ENCODE measurements around the gene CDAN1.

The CDAN1 gene

DNA sequence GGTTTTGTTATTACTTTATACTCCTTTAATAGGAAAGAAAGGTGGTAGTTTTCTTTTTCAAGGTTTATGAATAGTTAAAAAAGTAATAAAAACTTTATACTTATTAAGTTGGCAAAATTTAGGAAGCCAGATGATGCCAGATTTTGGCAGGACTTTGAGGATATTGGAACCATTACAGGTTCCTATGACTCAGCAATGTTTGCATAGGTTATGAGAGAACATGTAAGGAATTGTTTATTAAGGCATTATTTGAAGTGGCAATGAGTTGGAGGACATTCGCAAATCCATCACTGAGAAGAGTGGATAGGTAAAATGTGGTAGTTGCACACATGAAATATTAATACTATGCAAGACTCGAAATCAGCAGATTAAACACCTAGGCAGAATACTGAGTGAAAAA, 29.9 kb downstream of the CDAN1 start:
- DNase-seq (no peak), ATAC-seq (no peak)

DNA sequence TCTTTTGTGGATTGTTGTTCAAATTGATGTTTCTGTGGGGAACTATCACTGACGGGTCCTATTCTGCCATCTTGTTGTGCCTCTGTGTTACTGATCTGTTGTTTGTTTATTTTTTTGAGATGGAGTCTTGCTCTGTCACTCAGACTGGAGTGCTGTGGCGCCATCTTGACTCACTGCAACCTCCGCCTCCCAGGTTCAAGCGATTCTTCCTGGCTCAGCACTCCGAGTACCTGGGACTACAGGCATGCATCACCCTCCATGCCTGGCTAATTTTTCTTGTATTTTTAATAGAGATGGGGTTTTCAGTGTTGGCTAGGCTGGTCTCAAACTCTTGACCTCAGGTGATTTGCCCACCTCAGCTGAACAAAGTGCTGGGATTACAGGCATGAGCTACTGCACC, 31.6 kb downstream of the CDAN1 start:
- no peak for DNase-seq
- ATAC-seq: no peak

DNA sequence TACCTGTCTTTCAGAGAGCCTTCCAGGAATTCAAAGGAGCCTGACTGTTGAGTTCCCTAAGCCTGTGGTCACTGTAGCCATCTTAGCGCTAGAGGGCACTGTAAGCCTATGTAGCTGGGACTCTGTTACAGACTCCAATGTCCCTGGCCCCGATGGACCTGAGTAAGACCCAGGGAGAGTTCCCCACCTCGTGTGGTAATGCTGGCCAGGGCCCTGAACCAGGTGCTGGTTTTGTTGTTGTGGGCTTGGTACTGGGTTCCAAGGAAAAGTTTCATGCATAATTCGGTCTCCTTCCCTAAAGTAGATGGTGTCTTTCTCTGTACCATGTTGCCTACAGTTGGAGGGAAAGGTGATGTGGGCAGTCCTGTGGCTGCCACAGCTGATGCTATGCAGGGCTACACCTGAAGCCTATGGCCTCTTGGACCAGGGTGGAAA, 32.4 kb downstream of the CDAN1 start:
- DNase-seq: peak; percentile 64
- ATAC-seq: peak; percentile 86

DNA sequence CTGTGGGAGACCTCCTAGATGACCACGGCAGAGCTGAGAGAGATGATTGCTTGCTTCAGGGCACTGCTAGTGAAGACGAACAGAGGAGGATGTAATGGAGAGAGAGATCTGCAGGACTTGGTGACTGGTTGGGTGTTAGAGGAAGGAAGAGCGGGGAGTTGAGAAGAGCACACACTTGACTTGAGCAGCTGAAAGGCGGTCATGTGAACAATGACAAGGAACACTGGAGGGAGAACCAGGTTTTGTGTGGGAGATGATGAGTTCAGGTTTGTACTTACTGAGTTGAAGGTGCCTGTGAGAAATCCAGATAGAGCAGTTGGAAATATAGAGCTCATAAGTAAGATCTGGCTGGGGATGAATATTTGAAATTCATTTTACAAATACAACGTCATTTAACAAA, 40.3 kb downstream of the CDAN1 start:
- ATAC-seq (no peak), DNase-seq (no peak)

DNA sequence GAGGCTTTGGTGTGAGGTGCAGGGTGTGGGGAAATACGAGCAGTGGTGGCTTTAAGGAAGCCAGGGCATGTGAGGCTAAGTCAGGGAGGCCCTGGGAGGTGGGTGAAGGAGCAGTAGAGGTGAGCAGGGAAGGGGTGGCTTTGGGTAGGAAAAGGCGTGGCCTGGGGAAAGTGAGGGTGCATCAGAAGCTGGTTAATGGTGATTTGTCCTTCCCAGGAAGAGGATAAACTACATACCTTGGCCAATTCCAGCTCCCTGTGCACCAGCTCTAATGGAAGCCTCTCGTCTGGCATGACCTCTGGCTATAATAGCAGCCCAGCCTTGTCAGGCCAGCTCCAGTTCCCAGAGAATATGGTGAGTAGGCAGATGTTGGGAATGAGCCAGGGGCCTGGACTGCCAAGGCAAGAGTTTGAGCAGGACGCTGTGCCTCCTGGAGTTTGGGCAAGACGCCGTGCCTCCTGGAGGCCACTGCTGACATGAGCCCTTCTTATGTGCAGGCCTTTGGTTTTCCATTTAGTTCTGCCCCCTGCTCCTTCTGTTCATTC, 41.3 kb downstream of the CDAN1 start:
- ATAC-seq: no peak
- no peak for DNase-seq

DNA sequence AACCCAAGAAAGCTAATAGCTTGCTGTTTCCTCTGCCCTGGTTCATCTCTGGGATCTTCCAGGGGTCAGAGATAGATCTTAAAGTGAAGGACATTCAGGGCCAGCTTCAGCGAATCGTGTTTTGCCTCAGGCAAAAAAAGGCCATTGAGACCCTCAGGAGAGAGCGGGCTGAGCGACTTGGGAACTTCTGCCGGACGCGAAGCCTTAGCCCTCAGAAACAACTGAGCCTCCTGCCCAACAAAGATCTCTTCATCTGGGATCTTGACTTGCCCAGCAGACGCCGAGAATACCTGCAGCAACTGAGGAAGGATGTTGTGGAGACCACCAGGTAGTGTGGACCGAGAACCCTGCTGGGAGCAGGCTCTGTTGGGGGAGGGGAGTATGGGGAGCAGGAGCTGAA, 42.5 kb downstream of the CDAN1 start:
- no peak for ATAC-seq
- no peak for DNase-seq

DNA sequence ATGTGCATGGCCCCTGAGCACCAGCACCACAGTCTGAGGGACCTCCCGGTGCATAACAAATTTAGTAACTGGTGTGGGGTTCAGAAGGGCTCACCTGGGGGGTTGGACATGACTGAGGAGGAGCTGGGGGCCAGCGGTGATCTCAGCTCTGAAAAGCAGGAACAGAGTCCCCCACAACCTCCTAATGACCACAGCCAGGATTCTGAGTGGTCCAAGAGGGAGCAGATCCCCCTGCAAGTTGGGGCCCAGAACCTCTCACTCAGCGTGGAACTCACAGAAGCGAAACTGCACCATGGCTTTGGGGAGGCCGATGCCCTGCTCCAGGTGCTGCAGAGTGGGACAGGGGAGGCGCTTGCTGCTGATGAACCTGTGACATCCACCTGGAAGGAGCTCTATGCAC, 43.0 kb downstream of the CDAN1 start:
- ATAC-seq: no peak
- DNase-seq: no peak

DNA sequence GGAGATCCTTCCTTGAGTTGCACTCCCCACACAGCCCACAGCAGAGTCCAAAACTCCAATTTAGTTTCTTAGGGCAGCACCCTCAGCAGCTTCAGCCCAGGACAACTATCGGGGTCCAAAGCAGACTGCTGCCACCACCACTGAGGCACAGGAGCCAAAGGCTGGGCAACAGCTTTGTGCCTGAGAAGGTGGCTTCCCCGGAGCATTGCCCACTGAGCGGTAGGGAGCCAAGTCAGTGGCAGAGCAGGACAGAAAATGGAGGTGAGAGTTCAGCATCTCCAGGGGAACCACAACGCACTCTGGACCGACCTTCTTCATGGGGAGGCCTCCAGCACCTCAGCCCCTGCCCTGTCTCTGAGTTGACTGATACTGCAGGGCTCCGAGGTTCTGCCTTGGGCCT, 43.4 kb downstream of the CDAN1 start:
- ATAC-seq (no peak), DNase-seq (no peak)

DNA sequence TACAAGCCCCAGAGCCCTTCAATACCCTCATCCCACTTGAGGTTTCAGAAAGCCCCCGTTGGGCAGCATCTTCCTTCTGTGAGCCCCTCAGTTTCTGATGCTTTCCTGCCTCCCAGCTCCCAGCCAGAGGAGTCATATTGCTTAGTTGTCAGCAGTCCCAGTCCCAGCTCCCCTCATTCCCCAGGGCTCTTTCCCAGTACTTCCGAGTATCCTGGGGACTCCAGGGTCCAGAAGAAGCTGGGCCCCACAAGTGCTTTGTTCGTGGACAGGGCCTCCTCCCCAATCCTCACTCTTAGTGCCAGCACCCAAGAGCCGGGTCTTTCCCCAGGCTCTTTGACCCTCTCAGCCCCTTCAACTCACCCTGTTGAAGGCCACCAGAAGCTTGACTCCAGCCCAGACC, 43.9 kb downstream of the CDAN1 start:
- ATAC-seq (no peak), DNase-seq (no peak)

DNA sequence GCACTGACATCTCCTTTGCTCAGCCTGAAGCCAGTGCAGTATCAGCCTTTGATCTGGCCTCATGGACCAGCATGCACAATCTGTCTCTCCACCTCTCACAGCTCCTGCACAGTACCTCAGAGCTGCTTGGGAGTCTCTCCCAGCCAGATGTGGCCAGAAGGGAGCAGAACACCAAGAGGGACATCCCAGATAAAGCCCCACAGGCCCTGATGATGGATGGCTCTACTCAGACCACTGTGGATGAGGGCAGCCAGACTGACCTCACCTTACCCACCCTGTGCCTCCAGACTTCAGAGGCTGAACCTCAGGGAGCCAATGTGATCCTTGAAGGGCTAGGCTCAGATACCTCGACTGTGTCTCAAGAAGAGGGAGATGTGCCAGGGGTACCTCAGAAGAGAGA, 44.4 kb downstream of the CDAN1 start:
- no peak for ATAC-seq
- no peak for DNase-seq

DNA sequence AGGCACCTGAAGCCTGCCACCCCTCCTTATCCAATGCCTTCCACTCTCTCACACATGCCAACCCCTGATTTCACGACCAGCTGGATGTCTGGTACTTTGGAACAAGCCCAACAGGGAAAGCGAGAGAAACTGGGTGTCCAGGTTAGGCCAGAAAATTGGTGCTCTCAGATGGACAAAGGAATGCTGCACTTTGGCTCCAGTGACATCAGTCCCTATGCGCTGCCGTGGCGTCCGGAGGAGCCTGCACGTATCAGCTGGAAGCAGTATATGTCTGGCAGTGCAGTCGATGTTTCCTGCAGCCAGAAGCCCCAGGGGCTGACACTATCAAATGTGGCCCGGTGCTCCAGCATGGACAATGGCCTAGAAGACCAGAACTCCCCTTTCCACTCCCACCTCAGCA, 45.2 kb downstream of the CDAN1 start:
- ATAC-seq (no peak), DNase-seq (no peak)

DNA sequence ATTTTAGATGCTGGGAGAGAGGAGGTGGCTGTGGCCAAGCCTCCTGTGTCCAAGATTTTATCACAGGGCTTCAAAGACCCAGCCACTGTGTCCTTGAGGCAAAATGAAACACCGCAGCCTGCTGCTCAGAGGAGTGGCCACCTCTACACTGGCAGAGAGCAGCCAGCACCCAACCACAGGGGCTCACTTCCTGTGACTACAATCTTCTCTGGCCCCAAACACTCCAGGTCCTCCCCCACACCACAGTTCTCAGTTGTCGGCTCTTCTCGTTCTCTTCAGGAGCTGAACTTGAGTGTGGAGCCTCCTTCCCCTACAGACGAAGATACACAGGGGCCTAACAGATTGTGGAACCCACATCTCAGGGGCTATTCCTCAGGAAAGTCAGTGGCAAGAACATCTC, 45.6 kb downstream of the CDAN1 start:
- ATAC-seq (peak; percentile 69), DNase-seq (peak; percentile 17)

DNA sequence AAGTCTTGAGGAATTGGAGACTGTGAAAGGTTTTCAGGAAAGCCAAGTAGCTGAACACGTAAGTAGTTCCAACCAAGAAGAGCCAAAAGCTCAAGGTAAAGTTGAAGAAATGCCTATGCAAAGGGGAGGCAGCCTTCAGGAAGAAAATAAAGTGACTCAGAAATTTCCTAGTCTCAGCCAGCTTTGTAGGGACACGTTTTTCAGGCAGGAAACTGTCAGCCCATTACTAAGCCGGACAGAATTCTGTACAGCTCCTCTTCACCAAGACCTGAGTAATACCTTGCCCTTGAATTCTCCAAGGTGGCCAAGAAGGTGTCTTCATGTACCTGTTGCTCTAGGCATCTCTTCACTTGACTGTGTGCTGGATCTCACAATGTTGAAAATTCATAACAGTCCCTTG, 48.6 kb downstream of the CDAN1 start:
- no peak for ATAC-seq
- no peak for DNase-seq

DNA sequence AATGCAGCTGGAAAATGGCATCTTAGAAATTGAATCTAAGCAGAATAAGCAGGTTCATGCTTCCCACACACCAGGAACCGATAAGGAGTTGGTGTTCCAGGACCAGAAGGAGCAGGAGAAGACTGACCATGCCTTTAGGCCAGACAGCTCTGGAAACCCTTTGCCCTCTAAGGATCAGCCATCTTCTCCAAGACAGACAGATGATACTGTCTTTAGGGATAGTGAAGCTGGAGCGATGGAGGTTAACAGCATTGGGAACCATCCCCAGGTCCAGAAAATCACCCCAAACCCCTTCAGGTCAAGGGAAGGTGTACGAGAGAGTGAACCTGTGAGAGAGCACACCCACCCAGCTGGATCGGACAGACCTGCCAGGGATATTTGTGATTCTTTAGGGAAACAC, 49.2 kb downstream of the CDAN1 start:
- ATAC-seq: no peak
- DNase-seq: no peak

DNA sequence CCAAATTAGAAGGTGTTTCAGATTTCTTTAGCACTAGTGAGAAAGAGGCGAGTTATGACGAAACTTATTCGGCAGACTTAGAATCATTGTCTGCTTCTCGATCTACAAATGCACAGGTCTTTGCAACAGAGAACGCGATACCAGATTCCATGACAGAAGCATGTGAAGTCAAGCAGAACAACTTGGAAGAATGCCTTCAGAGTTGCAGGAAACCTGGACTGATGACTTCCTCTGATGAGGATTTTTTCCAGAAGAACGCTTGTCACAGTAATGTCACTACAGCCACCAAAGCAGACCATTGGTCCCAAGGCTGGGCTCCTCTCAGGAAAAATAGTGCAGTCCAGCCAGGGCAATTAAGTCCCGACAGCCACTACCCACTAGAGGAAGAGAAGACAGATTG, 50.6 kb downstream of the CDAN1 start:
- DNase-seq: no peak
- ATAC-seq: no peak

DNA sequence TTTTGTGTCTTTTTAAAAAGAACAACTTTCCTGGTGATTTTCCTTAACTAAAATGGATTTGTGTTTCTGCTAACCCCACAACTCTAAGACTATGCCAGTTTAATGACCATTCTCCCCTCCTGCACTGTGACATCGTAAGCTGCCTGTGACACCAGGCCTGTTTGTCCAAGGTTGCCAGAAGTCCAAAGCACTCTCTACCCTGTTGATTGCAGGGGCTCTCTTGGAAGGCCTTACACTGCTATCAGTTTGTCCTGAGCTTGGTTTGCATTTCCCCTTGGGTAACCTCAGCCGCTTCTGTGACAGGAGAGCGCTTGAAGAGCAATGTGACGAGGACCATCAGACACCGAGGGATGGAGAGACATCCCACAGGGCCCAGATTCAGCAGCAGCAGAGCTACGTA, 55.8 kb downstream of the CDAN1 start:
- no peak for ATAC-seq
- no peak for DNase-seq

DNA sequence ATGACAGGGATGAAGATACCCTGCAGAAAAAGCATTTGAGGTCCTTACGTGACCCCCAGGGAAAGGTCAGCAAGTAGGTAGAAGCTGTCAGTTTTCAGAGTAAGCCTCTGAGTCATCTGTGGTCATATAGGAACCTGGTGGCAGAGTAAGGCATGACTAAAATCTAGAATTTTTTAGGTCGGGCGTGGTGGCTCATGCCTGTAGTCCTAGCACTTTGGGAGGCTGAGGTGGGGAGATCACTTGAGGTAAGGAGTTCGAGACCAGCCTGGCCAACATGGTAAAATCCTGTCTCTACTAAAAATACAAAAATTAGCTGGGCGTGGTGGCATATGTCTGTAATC, 56.8 kb downstream of the CDAN1 start:
- peak; percentile 56 for DNase-seq
- peak; percentile 94 for ATAC-seq

DNA sequence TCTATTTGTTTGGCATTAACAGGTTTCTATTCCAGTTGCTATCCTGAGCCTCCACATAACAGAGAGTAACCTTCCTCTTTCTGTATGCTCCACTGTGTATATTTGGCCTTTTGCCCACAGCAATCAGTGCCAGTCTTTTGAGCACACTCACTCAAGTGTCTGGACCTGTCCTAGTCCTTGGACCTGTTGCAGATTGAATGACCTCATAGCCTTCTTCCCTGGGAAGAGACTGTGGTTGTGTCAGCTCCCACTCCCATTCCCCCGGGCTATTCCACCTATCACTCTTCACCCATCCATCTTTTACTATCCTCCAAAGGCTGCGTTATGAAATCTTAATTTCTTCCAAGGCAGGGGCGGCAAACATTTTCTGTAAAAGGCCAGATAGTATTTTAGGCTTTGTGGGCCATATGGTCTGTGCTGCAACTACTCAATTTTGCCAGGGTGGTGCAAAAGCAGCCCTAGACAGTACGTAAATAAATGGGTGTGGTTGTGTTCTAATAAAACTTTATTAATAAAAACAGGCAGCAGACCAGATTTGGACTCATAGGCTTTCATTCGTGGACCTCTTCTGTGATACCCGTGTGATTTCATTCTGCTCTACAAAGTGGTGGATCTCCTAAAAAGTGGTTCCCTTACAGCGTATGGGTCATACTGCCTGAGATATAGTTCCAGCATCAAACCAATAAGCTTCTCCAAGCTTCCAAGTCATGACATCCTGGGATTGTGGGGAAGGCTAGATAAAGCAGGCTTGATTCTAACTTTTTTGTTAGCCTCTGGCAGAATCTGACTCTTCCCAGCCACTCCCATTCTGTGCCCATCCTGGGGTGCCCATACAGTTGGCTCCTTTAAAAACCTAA, 57.4 kb downstream of the CDAN1 start:
- peak; percentile 15 for ATAC-seq
- no peak for DNase-seq

DNA sequence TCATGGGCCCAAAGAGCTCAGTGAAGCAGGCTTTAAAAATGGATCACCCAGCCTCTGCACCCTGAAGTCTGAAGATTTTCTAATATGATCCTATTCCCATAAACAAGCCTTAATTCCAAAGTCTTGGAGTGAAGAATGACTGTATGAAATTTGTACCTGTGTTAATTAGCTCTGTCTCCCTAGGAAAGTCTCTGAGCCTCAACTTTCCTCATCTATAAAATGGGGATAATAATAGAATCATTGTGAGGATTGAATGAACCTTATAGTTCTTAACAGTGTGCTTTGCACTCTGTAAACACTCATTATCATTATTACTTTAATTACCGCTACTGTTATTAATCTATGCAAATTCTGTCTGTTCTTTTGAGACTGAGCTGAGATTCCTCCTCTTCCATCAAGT, 61.9 kb downstream of the CDAN1 start:
- no peak for ATAC-seq

DNA sequence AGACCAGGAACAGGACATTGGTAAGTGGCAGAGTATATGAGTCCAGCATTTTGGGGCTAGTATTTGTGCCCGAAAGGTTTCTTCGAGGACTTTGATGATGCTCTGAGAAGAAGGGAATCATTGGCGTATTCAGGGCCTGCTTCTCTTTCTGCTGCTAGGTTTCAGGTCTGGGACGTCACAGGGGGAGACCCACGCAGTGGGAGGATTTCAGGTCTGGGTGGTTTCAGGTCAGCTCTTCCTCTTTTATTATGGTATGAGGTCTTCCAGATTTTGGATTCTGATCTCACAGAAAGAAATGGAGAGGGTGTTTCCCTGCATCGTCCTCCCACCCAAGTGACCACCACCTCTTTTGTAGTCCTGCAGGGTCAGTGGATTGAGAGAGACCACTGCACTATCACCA, 62.5 kb downstream of the CDAN1 start:
- no peak for DNase-seq
- ATAC-seq: no peak

More for the DNA sequence above, 61.9 kb downstream of the CDAN1 start:
- no peak for DNase-seq
